SK-N-SH (cell line): ENCODE measurements around the gene RAET1E.

Experiments used
- CHD2 ChIP-seq: fragments of 150-350 bp; IDR thresholded peaks from 2 replicates; pipeline ENCODE4 v1.6.1; 2018; ENCODE audit warnings: low read length; ENCODE audit not compliant: partially characterized antibody
- GABPA ChIP-seq: IDR thresholded peaks from 2 replicates; pipeline ENCODE4 v1.4.0; 2012; ENCODE audit warnings: low read depth, mild to moderate bottlenecking
- NFIC ChIP-seq: IDR thresholded peaks from 2 replicates; pipeline ENCODE4 v1.4.0; 2012; ENCODE audit warnings: borderline replicate concordance
- POLR2AphosphoS5 ChIP-seq: IDR thresholded peaks from 2 replicates; pipeline ENCODE4 v1.6.1; 2012; ENCODE audit warnings: low read depth, low read length
- RAD21 ChIP-seq: IDR thresholded peaks from 2 replicates; pipeline ENCODE4 v1.6.1; 2012; ENCODE audit warnings: mild to moderate bottlenecking, low read length
- RFX5 ChIP-seq: IDR thresholded peaks from 2 replicates; pipeline ENCODE4 v1.6.1; 2012; ENCODE audit warnings: mild to moderate bottlenecking, improper control_type of control experiment, low read length
- SIN3A ChIP-seq: IDR thresholded peaks from 2 replicates; pipeline ENCODE4 v1.6.1; 2012; ENCODE audit warnings: low read depth, mild to moderate bottlenecking, low read length, moderate library complexity, borderline replicate concordance
- SMC3 ChIP-seq: IDR thresholded peaks from 2 replicates; pipeline ENCODE4 v1.6.1; 2012; ENCODE audit warnings: low read depth, low read length, improper control_type of control experiment
- TAF1 ChIP-seq: IDR thresholded peaks from 2 replicates; pipeline ENCODE4 v1.6.1; 2012; ENCODE audit warnings: low read depth, mild to moderate bottlenecking, low read length, moderate library complexity, borderline replicate concordance
- TF ChIP-seq, protein P1 (sequence below): fragments of 200-600 bp; sonication (generic); IDR thresholded peaks from 2 replicates; pipeline ENCODE4 v1.6.1; 2017; ENCODE audit warnings: antibody characterized with exemption, mild to moderate bottlenecking, moderate library complexity
- TF ChIP-seq, protein P2 (sequence below): IDR thresholded peaks from 2 replicates; pipeline ENCODE4 v1.6.1; 2012; ENCODE audit warnings: mild to moderate bottlenecking, low read depth, low read length, moderate library complexity
- TF ChIP-seq, protein P3 (sequence below): IDR thresholded peaks from 2 replicates; pipeline ENCODE4 v1.4.0; 2012; ENCODE audit warnings: low read depth
- TF ChIP-seq, protein P4 (sequence below): IDR thresholded peaks from 2 replicates; pipeline ENCODE4 v1.4.0; 2012; ENCODE audit warnings: low read depth, borderline replicate concordance

DNA sequence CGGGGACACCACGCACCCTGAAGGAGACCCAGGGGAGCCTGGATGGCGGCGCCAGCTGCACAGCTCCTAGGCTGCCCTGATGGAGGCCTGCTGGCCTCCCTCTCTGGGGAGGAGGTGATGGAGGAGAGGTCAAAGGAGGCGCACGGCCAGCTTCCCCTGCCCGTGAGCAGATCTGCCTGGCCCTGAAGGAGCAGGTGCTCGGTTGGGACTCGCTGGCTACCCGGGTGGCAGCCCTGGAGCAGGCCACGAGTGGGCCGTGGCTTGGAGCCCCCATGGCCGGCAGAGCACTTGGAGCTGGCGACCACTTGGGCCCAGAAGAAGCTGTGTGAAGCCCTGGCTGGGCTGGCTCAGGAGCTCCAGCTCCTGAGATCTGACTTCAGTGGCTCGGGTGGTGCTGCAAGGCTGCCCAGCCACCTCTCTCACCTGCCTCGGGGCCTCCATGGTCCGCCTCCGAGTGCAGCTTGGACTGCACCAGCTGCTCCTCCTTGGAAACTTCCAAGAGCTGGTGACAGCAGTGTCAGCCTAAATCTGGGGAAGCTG, 7.5 kb upstream of the RAET1E start:
- no peak for TF ChIP-seq RFX5
- TF ChIP-seq, protein P1, sequence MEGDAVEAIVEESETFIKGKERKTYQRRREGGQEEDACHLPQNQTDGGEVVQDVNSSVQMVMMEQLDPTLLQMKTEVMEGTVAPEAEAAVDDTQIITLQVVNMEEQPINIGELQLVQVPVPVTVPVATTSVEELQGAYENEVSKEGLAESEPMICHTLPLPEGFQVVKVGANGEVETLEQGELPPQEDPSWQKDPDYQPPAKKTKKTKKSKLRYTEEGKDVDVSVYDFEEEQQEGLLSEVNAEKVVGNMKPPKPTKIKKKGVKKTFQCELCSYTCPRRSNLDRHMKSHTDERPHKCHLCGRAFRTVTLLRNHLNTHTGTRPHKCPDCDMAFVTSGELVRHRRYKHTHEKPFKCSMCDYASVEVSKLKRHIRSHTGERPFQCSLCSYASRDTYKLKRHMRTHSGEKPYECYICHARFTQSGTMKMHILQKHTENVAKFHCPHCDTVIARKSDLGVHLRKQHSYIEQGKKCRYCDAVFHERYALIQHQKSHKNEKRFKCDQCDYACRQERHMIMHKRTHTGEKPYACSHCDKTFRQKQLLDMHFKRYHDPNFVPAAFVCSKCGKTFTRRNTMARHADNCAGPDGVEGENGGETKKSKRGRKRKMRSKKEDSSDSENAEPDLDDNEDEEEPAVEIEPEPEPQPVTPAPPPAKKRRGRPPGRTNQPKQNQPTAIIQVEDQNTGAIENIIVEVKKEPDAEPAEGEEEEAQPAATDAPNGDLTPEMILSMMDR: no peak
- TF ChIP-seq, protein P2, sequence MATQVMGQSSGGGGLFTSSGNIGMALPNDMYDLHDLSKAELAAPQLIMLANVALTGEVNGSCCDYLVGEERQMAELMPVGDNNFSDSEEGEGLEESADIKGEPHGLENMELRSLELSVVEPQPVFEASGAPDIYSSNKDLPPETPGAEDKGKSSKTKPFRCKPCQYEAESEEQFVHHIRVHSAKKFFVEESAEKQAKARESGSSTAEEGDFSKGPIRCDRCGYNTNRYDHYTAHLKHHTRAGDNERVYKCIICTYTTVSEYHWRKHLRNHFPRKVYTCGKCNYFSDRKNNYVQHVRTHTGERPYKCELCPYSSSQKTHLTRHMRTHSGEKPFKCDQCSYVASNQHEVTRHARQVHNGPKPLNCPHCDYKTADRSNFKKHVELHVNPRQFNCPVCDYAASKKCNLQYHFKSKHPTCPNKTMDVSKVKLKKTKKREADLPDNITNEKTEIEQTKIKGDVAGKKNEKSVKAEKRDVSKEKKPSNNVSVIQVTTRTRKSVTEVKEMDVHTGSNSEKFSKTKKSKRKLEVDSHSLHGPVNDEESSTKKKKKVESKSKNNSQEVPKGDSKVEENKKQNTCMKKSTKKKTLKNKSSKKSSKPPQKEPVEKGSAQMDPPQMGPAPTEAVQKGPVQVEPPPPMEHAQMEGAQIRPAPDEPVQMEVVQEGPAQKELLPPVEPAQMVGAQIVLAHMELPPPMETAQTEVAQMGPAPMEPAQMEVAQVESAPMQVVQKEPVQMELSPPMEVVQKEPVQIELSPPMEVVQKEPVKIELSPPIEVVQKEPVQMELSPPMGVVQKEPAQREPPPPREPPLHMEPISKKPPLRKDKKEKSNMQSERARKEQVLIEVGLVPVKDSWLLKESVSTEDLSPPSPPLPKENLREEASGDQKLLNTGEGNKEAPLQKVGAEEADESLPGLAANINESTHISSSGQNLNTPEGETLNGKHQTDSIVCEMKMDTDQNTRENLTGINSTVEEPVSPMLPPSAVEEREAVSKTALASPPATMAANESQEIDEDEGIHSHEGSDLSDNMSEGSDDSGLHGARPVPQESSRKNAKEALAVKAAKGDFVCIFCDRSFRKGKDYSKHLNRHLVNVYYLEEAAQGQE: no peak
- TF ChIP-seq, protein P3, sequence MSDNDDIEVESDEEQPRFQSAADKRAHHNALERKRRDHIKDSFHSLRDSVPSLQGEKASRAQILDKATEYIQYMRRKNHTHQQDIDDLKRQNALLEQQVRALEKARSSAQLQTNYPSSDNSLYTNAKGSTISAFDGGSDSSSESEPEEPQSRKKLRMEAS: no peak
- no peak for TF ChIP-seq POLR2AphosphoS5
- no peak for TF ChIP-seq CHD2
- no peak for TF ChIP-seq TAF1
- TF ChIP-seq NFIC: no peak
- TF ChIP-seq SMC3: no peak
- TF ChIP-seq, protein P4, sequence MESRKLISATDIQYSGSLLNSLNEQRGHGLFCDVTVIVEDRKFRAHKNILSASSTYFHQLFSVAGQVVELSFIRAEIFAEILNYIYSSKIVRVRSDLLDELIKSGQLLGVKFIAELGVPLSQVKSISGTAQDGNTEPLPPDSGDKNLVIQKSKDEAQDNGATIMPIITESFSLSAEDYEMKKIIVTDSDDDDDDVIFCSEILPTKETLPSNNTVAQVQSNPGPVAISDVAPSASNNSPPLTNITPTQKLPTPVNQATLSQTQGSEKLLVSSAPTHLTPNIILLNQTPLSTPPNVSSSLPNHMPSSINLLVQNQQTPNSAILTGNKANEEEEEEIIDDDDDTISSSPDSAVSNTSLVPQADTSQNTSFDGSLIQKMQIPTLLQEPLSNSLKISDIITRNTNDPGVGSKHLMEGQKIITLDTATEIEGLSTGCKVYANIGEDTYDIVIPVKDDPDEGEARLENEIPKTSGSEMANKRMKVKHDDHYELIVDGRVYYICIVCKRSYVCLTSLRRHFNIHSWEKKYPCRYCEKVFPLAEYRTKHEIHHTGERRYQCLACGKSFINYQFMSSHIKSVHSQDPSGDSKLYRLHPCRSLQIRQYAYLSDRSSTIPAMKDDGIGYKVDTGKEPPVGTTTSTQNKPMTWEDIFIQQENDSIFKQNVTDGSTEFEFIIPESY: no peak
- TF ChIP-seq SIN3A: no peak
- no peak for TF ChIP-seq GABPA
- no peak for TF ChIP-seq RAD21
